HG02588 (cell line): Measurements from ENCODE around the gene SMYD1.
"Not testable (repeated sequence)": the region's sequence is repeated elsewhere in the genome, so short reads cannot be mapped to it uniquely, and the experiment has no call there.

Source experiments
- ATAC-seq: cut with Tn5 transposase; IDR thresholded peaks from one replicate; pipeline ENCODE4 v1.9.1; 2021; ENCODE audit warnings: mild to moderate bottlenecking, moderate library complexity; ENCODE audit not compliant: unreplicated experiment

SMYD1 gene

GRCh38 chr2:88067598-88067997, at the start of gene SMYD1:
Gene SMYD1, plus strand, starts transcription at chr2:88067825. Its CDS starts 40 bp downstream, at chr2:88067865.
- ATAC-seq = no peak

- not testable (repeated sequence) for ATAC-seq
These were observed 49.4 kb upstream of the SMYD1 start for GRCh38 chr2:88018077-88018805.

GRCh38 chr2:88018909-88019308, 48.7 kb upstream of the SMYD1 start:
- no peak for ATAC-seq

GRCh38 chr2:88019985-88020384, 47.6 kb upstream of the SMYD1 start:
- no peak for ATAC-seq

- ATAC-seq = no peak
These were observed 45.0 kb upstream of the SMYD1 start for GRCh38 chr2:88022669-88022921.

- ATAC-seq = no peak
These were observed 43.1 kb upstream of the SMYD1 start for GRCh38 chr2:88024509-88024908.

GRCh38 chr2:88027697-88028389, 39.8 kb upstream of the SMYD1 start:
- no peak for ATAC-seq

GRCh38 chr2:88028931-88029330, 38.7 kb upstream of the SMYD1 start:
- ATAC-seq = no peak

- no peak for ATAC-seq
These were observed 35.4 kb upstream of the SMYD1 start for GRCh38 chr2:88032070-88032702.

GRCh38 chr2:88036182-88036581, 31.4 kb upstream of the SMYD1 start:
- ATAC-seq = no peak

GRCh38 chr2:88036606-88037005, 31.0 kb upstream of the SMYD1 start:
- no peak for ATAC-seq

- ATAC-seq = no peak
These were observed 29.1 kb upstream of the SMYD1 start for GRCh38 chr2:88038263-88039105.

GRCh38 chr2:88042476-88042875, 25.1 kb upstream of the SMYD1 start:
- ATAC-seq = no peak

GRCh38 chr2:88045561-88045960, 22.1 kb upstream of the SMYD1 start:
- ATAC-seq = not testable (repeated sequence)

- ATAC-seq = no peak
These were observed 19.1 kb upstream of the SMYD1 start for GRCh38 chr2:88048541-88048940.

- no peak for ATAC-seq
These were observed 18.0 kb upstream of the SMYD1 start for GRCh38 chr2:88049622-88050021.

- no peak for ATAC-seq
These were observed 15.8 kb upstream of the SMYD1 start for GRCh38 chr2:88051792-88052191.

- no peak for ATAC-seq
These were observed 14.3 kb upstream of the SMYD1 start for GRCh38 chr2:88053296-88053695.

GRCh38 chr2:88053934-88054781, 13.5 kb upstream of the SMYD1 start:
- no peak for ATAC-seq

- ATAC-seq = no peak
These were observed 12.7 kb upstream of the SMYD1 start for GRCh38 chr2:88054782-88055370.
